PC-9 (cell line): ENCODE measurements around the gene ROR2. TPM values are rescaled to one million over a fixed set of nuclear protein-coding genes. Genes with fewer than 3 reads are reported as not detected.

Source experiments
- BruUV-seq: library from RNA; stranded (reverse); fragments of 400-500 nt; replicated peaks from 2 replicates; lab custom pipeline; 2021; lab: Mats Ljungman, UMichigan
- CTCF ChIA-PET: fragments of 300-600 bp; sonication (Branson Sonifier 250); formaldehyde crosslinking; loops from one replicate; lab custom pipeline; 2022; ENCODE audit warnings: antibody characterized with exemption; lab: Charles Lee
- POLR2A ChIA-PET: fragments of 300-600 bp; sonication (Branson Sonifier 250); formaldehyde crosslinking; loops from one replicate; lab custom pipeline; 2022; ENCODE audit warnings: antibody characterized with exemption; ENCODE audit not compliant: unreplicated experiment; lab: Charles Lee
- DNase-seq, 2 experiments: peaks; one replicate each; pipeline versions ENCODE4 v3.0.0 to v3.0.0-alpha.2; 2015 to 2022; ENCODE audit warnings: mixed read lengths in 1 of 2
- H2AFZ ChIP-seq: fragments of 200-600 bp; sonication (generic); 2 replicates; pipeline ENCODE4 v1.8.1; 2017; ENCODE audit warnings: antibody characterized with exemption
- H3F3A ChIP-seq: fragments of 200-600 bp; sonication (generic); 2 replicates; pipeline ENCODE4 v1.8.1; 2017; ENCODE audit warnings: antibody characterized with exemption, mild to moderate bottlenecking, low read depth; ENCODE audit not compliant: insufficient read depth
- H3K27ac ChIP-seq: fragments of 200-600 bp; sonication (generic); 2 replicates; pipeline ENCODE4 v1.6.1; 2016; ENCODE audit warnings: mixed run types
- H3K27me3 ChIP-seq: fragments of 200-600 bp; sonication (generic); 2 replicates; pipeline ENCODE4 v1.6.1; 2016; ENCODE audit warnings: low read depth, mixed run types; ENCODE audit not compliant: insufficient read depth
- H3K36me3 ChIP-seq: fragments of 200-600 bp; sonication (generic); 2 replicates; pipeline ENCODE4 v1.6.1; 2016; ENCODE audit warnings: low read depth, mixed run types
- H3K4me1 ChIP-seq: fragments of 200-600 bp; sonication (generic); replicated peaks from 2 replicates; pipeline ENCODE4 v1.6.1; 2016; ENCODE audit warnings: mixed run types; ENCODE audit not compliant: insufficient read depth
- H3K4me2 ChIP-seq: fragments of 200-600 bp; sonication (generic); 2 replicates; pipeline ENCODE4 v1.6.1; 2017; ENCODE audit warnings: mixed run types
- H3K4me3 ChIP-seq: fragments of 200-600 bp; sonication (generic); 2 replicates; pipeline ENCODE4 v1.6.1; 2016; ENCODE audit warnings: mixed run types
- H3K79me2 ChIP-seq: fragments of 200-600 bp; sonication (generic); 2 replicates; pipeline ENCODE4 v1.6.1; 2017; ENCODE audit warnings: low read depth, mixed run types
- H3K9me2 ChIP-seq: fragments of 200-600 bp; sonication (generic); 2 replicates; pipeline ENCODE4 v1.8.1; 2017; ENCODE audit warnings: mild to moderate bottlenecking; ENCODE audit not compliant: insufficient read depth
- H3K9me3 ChIP-seq: fragments of 200-600 bp; sonication (generic); 2 replicates; pipeline ENCODE4 v1.8.1; 2016; ENCODE audit warnings: low read depth; ENCODE audit not compliant: insufficient read depth
- H4K20me1 ChIP-seq: fragments of 200-600 bp; sonication (generic); 2 replicates; pipeline ENCODE4 v1.8.1; 2017; ENCODE audit not compliant: insufficient read depth
- EZH2 ChIP-seq: fragments of 200-600 bp; sonication (generic); IDR thresholded peaks from 2 replicates; pipeline ENCODE4 v1.8.0; 2017; ENCODE audit warnings: antibody characterized with exemption, low read depth
- intact Hi-C: fragments of 100-400 bp; cut with micrococcal nuclease; formaldehyde crosslinking; loops from one replicate; pipeline ENCODE4 v1.10.0; 2022; ENCODE audit not compliant: unreplicated experiment
- total RNA-seq: library from RNA; stranded (reverse); gene quantifications from 2 replicates; pipeline ENCODE4 v1.2.3, GENCODE V29; 2021
- TF ChIP-seq, protein P1 (sequence below): fragments of 200-600 bp; sonication (generic); conservative IDR thresholded peaks from 2 replicates; pipeline ENCODE4 v1.6.1; 2017; ENCODE audit warnings: mixed run types, antibody characterized with exemption, mild to moderate bottlenecking, moderate library complexity

Gene ROR2
- total RNA-seq, 1 experiment from 2014 or later: not detected

DNA sequence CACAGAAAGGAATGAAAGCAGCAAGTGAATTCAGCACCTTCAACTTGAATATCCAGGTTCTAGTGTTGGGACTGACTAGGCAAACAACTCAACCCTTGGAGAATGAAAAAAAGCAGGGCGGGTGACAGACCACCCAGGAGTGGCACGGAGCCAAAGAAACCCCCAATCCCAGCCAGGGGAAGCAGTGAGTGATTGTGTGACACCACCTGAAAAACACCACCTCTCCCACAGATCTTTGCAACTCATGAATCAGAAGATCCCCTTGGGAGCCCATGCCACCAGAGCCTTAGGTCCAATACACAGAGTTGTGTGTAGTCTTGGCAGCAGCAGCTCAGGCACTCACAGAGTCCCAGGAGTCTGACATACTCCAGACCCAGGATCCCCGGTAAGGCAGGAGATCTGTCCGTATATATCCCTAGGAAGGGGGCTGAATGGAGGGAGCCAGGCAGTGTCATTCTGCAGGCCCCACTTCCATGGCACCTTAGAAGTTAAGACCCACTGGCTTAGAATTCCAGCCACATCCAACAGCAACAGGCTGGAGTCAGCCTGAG lies 22.1 kb upstream of the ROR2 start:
- H3K9me2 ChIP-seq: no peaks in the 10 kb centered on the region
- H3K79me2 ChIP-seq: no peaks in the 10 kb centered on the region
- H3K36me3 ChIP-seq: no peaks in the 10 kb centered on the region
- DNase-seq: no peak
- H3K4me3 ChIP-seq: no peak overlapping the region
- POLR2A ChIA-PET: no interaction called here
- intact Hi-C loops: no loop called here
- H3K27ac ChIP-seq: no peak overlapping the region
- TF ChIP-seq EZH2: no peak
- TF ChIP-seq, protein P1, sequence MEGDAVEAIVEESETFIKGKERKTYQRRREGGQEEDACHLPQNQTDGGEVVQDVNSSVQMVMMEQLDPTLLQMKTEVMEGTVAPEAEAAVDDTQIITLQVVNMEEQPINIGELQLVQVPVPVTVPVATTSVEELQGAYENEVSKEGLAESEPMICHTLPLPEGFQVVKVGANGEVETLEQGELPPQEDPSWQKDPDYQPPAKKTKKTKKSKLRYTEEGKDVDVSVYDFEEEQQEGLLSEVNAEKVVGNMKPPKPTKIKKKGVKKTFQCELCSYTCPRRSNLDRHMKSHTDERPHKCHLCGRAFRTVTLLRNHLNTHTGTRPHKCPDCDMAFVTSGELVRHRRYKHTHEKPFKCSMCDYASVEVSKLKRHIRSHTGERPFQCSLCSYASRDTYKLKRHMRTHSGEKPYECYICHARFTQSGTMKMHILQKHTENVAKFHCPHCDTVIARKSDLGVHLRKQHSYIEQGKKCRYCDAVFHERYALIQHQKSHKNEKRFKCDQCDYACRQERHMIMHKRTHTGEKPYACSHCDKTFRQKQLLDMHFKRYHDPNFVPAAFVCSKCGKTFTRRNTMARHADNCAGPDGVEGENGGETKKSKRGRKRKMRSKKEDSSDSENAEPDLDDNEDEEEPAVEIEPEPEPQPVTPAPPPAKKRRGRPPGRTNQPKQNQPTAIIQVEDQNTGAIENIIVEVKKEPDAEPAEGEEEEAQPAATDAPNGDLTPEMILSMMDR: no peak
- H3K9me3 ChIP-seq: no peaks in the 10 kb centered on the region
- no peaks in the 10 kb centered on the region for H3F3A ChIP-seq
- H2AFZ ChIP-seq: no peak overlapping the region
- H3K27me3 ChIP-seq: peaks cover 60% of the 10 kb centered on the region
- no TSS peak for BruUV-seq
- no peaks in the 10 kb centered on the region for H4K20me1 ChIP-seq
- H3K4me2 ChIP-seq: no peak overlapping the region
- CTCF ChIA-PET: no interaction called here
- no peaks in the 10 kb centered on the region for H3K4me1 ChIP-seq

DNA sequence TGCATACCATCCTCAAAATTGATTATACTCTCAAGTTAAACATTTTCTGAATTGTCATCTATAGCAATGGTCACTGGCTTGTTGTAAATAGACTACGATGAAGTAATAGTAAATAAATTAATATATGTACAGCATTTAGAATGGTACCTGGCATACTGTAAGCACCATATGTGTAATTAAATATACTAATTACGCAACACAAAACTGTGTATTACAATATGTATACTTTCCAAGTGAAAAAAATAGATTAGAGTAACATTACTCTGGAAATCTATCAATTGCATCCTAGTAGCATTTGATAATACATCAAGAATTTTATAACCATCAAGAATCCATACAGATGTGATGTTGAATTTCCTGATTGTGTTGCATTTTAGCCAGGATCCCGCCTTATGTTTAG lies 17.2 kb upstream of the ROR2 start:
- Histone ChIP-seq H3K4me1 (no peaks in the 10 kb centered on the region), H4K20me1 (no peaks in the 10 kb centered on the region), H3K36me3 (no peaks in the 10 kb centered on the region), H2AFZ (no peak overlapping the region), H3K9me3 (no peaks in the 10 kb centered on the region), H3K79me2 (no peaks in the 10 kb centered on the region), H3K9me2 (no peaks in the 10 kb centered on the region), H3K4me2 (no peak overlapping the region), H3K27me3 (peaks cover 77% of the 10 kb centered on the region), H3F3A (no peaks in the 10 kb centered on the region), H3K27ac (no peak overlapping the region), H3K4me3 (no peak overlapping the region)
- no peak for DNase-seq
- no TSS peak for BruUV-seq
- TF ChIP-seq EZH2: no peak
- TF ChIP-seq, protein P1: no peak
- CTCF ChIA-PET: no interaction called here
- intact Hi-C loops: no loop called here
- POLR2A ChIA-PET: no interaction called here

DNA sequence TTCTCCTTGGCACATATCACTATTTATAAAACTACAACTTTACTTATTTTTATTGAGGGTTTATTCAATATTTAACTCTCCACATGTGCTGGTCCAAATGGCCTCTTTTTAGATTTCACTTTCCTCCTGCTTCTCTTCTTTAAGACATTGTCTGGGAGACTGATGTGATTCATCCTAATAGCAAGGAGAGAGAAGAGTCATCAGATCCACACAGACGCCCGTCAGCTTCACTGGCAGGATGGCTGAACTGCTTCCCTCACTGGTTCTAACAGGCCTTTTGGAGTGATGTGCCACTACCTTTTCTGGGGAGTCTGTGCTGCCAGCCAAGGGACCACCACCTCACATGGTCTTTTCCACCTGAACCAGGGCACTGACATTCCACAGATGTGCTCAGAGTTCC lies 16.5 kb upstream of the ROR2 start:
- BruUV-seq: no TSS peak
- H2AFZ ChIP-seq: no peak overlapping the region
- CTCF ChIA-PET: no interaction called here

More for the DNA sequence above, 16.5 kb upstream of the ROR2 start:
- Histone ChIP-seq H3K4me1 (no peaks in the 10 kb centered on the region), H3K9me2 (no peaks in the 10 kb centered on the region), H3K27ac (no peak overlapping the region), H3K79me2 (no peaks in the 10 kb centered on the region), H3K4me2 (no peak overlapping the region), H3K27me3 (peaks cover 69% of the 10 kb centered on the region), H3K36me3 (no peaks in the 10 kb centered on the region), H3K4me3 (no peak overlapping the region), H3F3A (no peaks in the 10 kb centered on the region), H3K9me3 (no peaks in the 10 kb centered on the region), H4K20me1 (no peaks in the 10 kb centered on the region)
- intact Hi-C loops: no loop called here
- DNase-seq: no peak
- no peak for TF ChIP-seq EZH2
- TF ChIP-seq, protein P1: no peak
- POLR2A ChIA-PET: no interaction called here
